Cardiac fibroblast (primary cell): Measurements from ENCODE around the gene DMRT1.
"Not testable (repeated sequence)": the region's sequence is repeated elsewhere in the genome, so short reads cannot be mapped to it uniquely, and the experiment has no call there.

Source experiments
- DNase-seq, 2 donors: peaks; one replicate each; pipeline versions ENCODE4 v3.0.0 to v3.0.0-alpha.2; 2010; ENCODE audit warnings: low read depth in 2 of 2
- H3K4me3 ChIP-seq, 2 donors: replicated peaks in 1 of 2; 1 replicate in 1 of 2; 2 replicates in 1 of 2; pipeline ENCODE4 v1.5.1; 2011; ENCODE audit warnings: low read depth in 2 of 2, low read length in 2 of 2, mild to moderate bottlenecking in 2 of 2, moderate library complexity in 1 of 2
- TF ChIP-seq, protein P1 (sequence below): IDR thresholded peaks from one replicate; pipeline ENCODE4 v1.5.1; 2011; ENCODE audit warnings: low read depth, mild to moderate bottlenecking, low read length, inconsistent platforms

Gene DMRT1

DNA sequence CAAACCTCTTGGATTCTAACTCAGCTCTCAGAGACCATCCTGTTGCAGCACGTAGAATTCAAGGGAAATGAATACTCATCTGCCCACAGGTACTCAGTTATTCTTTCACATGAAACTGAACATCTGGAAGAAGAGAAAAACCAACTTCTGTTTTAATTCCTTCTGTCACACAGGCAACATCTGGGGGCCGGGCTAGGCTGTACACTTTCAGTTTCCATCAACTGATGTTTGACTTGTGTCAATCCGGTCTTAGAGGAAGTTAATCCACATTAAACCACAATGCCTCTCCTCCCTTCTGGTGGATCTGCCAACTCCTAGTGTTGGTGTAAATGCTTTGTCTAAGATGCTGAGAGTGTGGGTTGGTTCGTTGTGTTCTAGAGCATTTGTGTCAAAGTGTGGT lies 152.5 kb downstream of the DMRT1 start:
- H3K4me3 ChIP-seq: no peak overlapping the region
- no peak for DNase-seq
- TF ChIP-seq, protein P1, sequence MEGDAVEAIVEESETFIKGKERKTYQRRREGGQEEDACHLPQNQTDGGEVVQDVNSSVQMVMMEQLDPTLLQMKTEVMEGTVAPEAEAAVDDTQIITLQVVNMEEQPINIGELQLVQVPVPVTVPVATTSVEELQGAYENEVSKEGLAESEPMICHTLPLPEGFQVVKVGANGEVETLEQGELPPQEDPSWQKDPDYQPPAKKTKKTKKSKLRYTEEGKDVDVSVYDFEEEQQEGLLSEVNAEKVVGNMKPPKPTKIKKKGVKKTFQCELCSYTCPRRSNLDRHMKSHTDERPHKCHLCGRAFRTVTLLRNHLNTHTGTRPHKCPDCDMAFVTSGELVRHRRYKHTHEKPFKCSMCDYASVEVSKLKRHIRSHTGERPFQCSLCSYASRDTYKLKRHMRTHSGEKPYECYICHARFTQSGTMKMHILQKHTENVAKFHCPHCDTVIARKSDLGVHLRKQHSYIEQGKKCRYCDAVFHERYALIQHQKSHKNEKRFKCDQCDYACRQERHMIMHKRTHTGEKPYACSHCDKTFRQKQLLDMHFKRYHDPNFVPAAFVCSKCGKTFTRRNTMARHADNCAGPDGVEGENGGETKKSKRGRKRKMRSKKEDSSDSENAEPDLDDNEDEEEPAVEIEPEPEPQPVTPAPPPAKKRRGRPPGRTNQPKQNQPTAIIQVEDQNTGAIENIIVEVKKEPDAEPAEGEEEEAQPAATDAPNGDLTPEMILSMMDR: no peak

DNA sequence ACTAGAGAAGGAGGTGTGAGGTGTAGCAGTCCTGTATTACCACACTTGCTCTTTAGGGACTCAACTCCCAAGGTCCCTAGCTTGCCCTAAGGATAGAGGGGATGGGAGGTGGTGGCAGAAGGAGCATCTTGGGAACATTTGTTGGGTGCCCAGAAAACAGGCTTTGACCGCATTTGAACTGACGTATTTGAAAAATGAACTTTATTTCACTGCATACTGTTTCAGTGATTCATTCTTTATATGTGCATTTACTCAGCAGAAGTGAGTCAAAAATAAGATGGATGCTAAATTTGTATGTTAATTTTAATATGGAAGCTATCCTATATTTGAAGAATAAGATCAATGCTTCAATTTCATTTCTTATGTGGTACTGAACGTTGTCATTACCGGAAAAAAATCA lies 153.7 kb downstream of the DMRT1 start:
- no peak for DNase-seq
- TF ChIP-seq, protein P1: no peak
- H3K4me3 ChIP-seq: no peak overlapping the region

DNA sequence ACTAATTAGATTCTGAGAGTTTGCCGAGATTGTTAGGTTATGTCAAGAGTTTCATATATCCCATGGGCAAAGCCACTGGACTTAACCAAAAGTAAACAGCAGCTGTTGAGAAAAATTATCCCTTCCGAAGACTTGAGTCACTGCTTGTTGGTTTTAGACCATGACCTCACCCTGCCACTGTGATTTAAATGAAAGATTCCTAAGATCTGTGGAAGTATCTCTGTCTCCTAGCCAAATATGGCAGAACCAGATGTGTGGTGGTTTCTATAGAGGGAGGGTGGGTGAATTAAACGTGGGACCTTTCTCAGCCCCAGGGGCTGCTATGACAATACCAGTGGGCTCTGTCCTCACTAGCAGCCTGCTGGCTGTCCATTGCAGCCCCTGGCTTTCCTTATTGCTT lies 154.3 kb downstream of the DMRT1 start:
- peak in 1 of 2 donors; percentile 25 for DNase-seq
- H3K4me3 ChIP-seq: no peak overlapping the region
- TF ChIP-seq, protein P1: no peak

DNA sequence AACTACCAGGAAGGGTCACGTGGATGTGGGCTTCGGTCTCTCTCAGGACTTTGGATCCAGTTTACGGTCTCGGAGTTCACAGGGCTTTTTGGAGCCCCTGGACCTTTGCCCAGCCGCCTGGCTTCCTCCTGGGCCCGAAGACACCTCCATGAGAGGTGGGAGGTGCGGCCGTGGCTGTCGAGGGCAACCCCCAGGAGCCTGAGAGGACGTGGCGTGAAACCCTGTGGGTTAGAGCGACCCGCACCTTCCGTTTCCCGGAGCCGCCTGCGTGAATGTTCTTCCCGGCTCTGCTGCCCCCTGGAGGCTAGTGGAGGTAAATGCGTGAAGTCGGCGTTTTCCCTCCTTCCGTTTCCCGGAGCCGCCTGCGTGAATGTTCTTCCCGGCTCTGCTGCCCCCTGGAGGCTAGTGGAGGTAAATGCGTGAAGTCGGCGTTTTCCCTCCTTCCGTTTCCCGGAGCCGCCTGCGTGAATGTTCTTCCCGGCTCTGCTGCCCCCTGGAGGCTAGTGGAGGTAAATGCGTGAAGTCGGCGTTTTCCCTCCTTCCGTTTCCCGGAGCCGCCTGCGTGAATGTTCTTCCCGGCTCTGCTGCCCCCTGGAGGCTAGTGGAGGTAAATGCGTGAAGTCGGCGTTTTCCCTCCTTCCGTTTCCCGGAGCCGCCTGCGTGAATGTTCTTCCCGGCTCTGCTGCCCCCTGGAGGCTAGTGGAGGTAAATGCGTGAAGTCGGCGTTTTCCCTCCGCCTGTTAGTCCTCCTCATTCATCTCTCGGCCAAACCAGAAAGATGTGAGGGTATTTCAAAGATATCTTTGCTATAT lies 157.0 kb downstream of the DMRT1 start:
- not testable (repeated sequence) for H3K4me3 ChIP-seq, DNase-seq
- TF ChIP-seq, protein P1: peak; percentile 7

DNA sequence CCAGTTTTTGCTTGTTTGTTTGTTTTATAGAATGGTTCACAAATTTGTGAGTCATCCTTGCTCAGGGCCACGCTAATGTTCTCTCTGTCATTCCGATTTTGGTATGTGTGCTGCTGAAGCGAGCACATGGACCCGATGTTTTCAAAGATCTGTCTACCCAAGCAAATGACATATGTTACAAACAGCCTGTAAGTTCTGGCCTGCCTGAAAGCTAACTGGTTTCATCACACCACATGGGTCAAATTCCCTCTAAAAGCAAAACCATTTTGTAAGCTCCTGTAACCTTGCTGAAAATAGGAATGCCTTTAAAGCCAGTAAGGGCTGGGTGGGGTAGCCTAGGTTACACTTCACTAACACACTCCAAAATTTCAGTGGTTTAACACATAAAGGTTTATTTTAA lies 160.3 kb downstream of the DMRT1 start:
- DNase-seq: no peak
- no peak overlapping the region for H3K4me3 ChIP-seq
- TF ChIP-seq, protein P1: no peak

DNA sequence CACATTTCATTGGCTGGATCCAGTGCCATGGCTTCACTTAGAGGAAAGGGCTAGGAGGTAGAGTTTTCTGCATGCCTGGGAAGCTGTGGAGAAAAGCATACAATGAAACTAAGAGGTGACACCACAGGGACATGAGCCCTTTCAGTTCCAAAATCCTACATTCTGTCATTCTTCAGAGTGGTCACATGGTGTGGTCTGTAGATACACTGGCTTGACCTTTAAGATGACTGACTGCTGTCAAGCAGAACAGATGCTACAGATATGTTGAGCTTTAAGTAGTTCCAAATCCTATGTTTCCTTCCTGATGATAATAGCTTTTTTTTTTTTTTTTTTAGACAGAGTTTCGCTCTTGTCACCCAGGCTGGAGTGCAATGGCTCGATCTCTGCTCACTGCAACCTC lies 161.2 kb downstream of the DMRT1 start:
- DNase-seq: no peak

More for the DNA sequence above, 161.2 kb downstream of the DMRT1 start:
- TF ChIP-seq, protein P1: no peak
- no peak overlapping the region for H3K4me3 ChIP-seq
